Ishikawa (cell line): Measurements from ENCODE around the gene ATP10A.

ENCODE experiments used
- CEBPB ChIP-seq: IDR thresholded peaks from 2 replicates; pipeline ENCODE4 v1.6.1; 2012
- CREB1 ChIP-seq: IDR thresholded peaks from 2 replicates; pipeline ENCODE4 v1.6.1; 2012; ENCODE audit warnings: low read depth
- EGR1 ChIP-seq: IDR thresholded peaks from 2 replicates; pipeline ENCODE4 v1.6.1; 2012
- EP300 ChIP-seq: IDR thresholded peaks from 2 replicates; pipeline ENCODE4 v1.6.1; 2012; ENCODE audit warnings: borderline replicate concordance
- FOXM1 ChIP-seq: IDR thresholded peaks from 2 replicates; pipeline ENCODE4 v1.6.1; 2012; ENCODE audit warnings: low read depth, borderline replicate concordance
- MAX ChIP-seq: IDR thresholded peaks from 2 replicates; pipeline ENCODE4 v1.6.1; 2012
- NFIC ChIP-seq: IDR thresholded peaks from 2 replicates; pipeline ENCODE4 v1.6.1; 2012
- RAD21 ChIP-seq: IDR thresholded peaks from 2 replicates; pipeline ENCODE4 v1.6.1; 2012; ENCODE audit warnings: low read depth
- REST ChIP-seq: IDR thresholded peaks from 2 replicates; pipeline ENCODE4 v1.6.1; 2012; ENCODE audit warnings: low read depth, mild to moderate bottlenecking
- TAF1 ChIP-seq: IDR thresholded peaks from 2 replicates; pipeline ENCODE4 v1.6.1; 2012; ENCODE audit warnings: low read depth, mild to moderate bottlenecking
- TCF12 ChIP-seq: IDR thresholded peaks from 2 replicates; pipeline ENCODE4 v1.6.1; 2012; ENCODE audit warnings: low read depth
- TEAD4 ChIP-seq: IDR thresholded peaks from 2 replicates; pipeline ENCODE4 v1.6.1; 2012
- USF1 ChIP-seq: IDR thresholded peaks from 2 replicates; pipeline ENCODE4 v1.6.1; 2012
- YY1 ChIP-seq: IDR thresholded peaks from 2 replicates; pipeline ENCODE4 v1.6.1; 2012; ENCODE audit warnings: low read depth
- ZBTB7A ChIP-seq: IDR thresholded peaks from 2 replicates; pipeline ENCODE4 v1.6.1; 2012; ENCODE audit warnings: low read depth

Gene ATP10A

GRCh38 chr15:25795061-25795460 lies 68.1 kb downstream of the ATP10A start:
- no peak for TF ChIP-seq NFIC

- no peak for TF ChIP-seq NFIC
- no peak for TF ChIP-seq CREB1
- no peak for TF ChIP-seq TAF1
- TF ChIP-seq EGR1 = no peak
Measured at GRCh38 chr15:25793354-25794050, 69.6 kb downstream of the ATP10A start.

- TF ChIP-seq TAF1 = no peak
- no peak for TF ChIP-seq CEBPB
- TF ChIP-seq RAD21 = no peak
- no peak for TF ChIP-seq TEAD4
- no peak for TF ChIP-seq REST
Measured at GRCh38 chr15:25792128-25792527, 71.0 kb downstream of the ATP10A start.

GRCh38 chr15:25790000-25790660 lies 73.0 kb downstream of the ATP10A start:
- TF ChIP-seq USF1 (no peak), RAD21 (no peak), TEAD4 (no peak), REST (no peak), NFIC (no peak), FOXM1 (no peak), TAF1 (no peak), CEBPB (no peak)

- no peak for TF ChIP-seq CREB1
Measured at GRCh38 chr15:25789616-25789999, 73.5 kb downstream of the ATP10A start.

GRCh38 chr15:25789211-25789610 lies 73.9 kb downstream of the ATP10A start:
- TF ChIP-seq MAX (no peak), NFIC (no peak), EP300 (no peak), TCF12 (no peak), CREB1 (no peak), FOXM1 (no peak), CEBPB (no peak), EGR1 (no peak), YY1 (no peak), TAF1 (no peak), TEAD4 (no peak), REST (no peak), RAD21 (no peak), ZBTB7A (no peak)
